Globus pallidus (tissue), 1 donor: ENCODE data around the gene LRRC42.

Experiments used
- DNase-seq: peaks from one replicate; pipeline ENCODE4 v3.0.0-alpha.2; 2015; ENCODE audit warnings: low spot score

The LRRC42 gene

GRCh38 chr1:53946252-53947171 is at the start of gene LRRC42:
Gene LRRC42 (plus strand): TSS chr1:53946350. CDS start chr1:53952000, 5,650 bp downstream.
- no peak for DNase-seq

GRCh38 chr1:53896635-53897229 is 49.4 kb upstream of the LRRC42 start:
- DNase-seq, result peak; percentile 11

GRCh38 chr1:53899206-53899628 is 46.9 kb upstream of the LRRC42 start:
- peak; percentile 19 for DNase-seq

- no peak for DNase-seq
Measured at GRCh38 chr1:53899708-53900107, 46.4 kb upstream of the LRRC42 start.

- no peak for DNase-seq
Measured at GRCh38 chr1:53902235-53903138, 43.7 kb upstream of the LRRC42 start.

GRCh38 chr1:53905509-53905908 is 40.6 kb upstream of the LRRC42 start:
- DNase-seq, result no peak

- no peak for DNase-seq
Measured at GRCh38 chr1:53906121-53906520, 40.0 kb upstream of the LRRC42 start.

- no peak for DNase-seq
Measured at GRCh38 chr1:53909946-53910345, 36.2 kb upstream of the LRRC42 start.

- DNase-seq, result no peak
Measured at GRCh38 chr1:53911442-53911841, 34.7 kb upstream of the LRRC42 start.

- no peak for DNase-seq
Measured at GRCh38 chr1:53913352-53914033, 32.7 kb upstream of the LRRC42 start.

GRCh38 chr1:53918343-53918742 is 27.8 kb upstream of the LRRC42 start:
- no peak for DNase-seq

- no peak for DNase-seq
Measured at GRCh38 chr1:53919675-53920066, 26.5 kb upstream of the LRRC42 start.

GRCh38 chr1:53927376-53927881 is 18.7 kb upstream of the LRRC42 start:
- DNase-seq, result no peak

- DNase-seq, result no peak
Measured at GRCh38 chr1:53929246-53929960, 16.7 kb upstream of the LRRC42 start.

- DNase-seq, result no peak
Measured at GRCh38 chr1:53930932-53931331, 15.2 kb upstream of the LRRC42 start.

- DNase-seq, result no peak
Measured at GRCh38 chr1:53931523-53931922, 14.6 kb upstream of the LRRC42 start.

- DNase-seq, result no peak
Measured at GRCh38 chr1:53934170-53934765, 11.9 kb upstream of the LRRC42 start.

GRCh38 chr1:53936430-53936829 is 9.7 kb upstream of the LRRC42 start:
- DNase-seq, result no peak

GRCh38 chr1:53938136-53938830 is 7.9 kb upstream of the LRRC42 start:
- DNase-seq, result no peak
